Hippocampal formation (tissue), 2 donors: ENCODE measurements around the gene NFIL3.

ENCODE experiments used
- DNase-seq, 2 donors: peaks; one replicate each; lab custom pipeline; 2025; lab: John Stamatoyannopoulos, UW

The NFIL3 gene

DNA sequence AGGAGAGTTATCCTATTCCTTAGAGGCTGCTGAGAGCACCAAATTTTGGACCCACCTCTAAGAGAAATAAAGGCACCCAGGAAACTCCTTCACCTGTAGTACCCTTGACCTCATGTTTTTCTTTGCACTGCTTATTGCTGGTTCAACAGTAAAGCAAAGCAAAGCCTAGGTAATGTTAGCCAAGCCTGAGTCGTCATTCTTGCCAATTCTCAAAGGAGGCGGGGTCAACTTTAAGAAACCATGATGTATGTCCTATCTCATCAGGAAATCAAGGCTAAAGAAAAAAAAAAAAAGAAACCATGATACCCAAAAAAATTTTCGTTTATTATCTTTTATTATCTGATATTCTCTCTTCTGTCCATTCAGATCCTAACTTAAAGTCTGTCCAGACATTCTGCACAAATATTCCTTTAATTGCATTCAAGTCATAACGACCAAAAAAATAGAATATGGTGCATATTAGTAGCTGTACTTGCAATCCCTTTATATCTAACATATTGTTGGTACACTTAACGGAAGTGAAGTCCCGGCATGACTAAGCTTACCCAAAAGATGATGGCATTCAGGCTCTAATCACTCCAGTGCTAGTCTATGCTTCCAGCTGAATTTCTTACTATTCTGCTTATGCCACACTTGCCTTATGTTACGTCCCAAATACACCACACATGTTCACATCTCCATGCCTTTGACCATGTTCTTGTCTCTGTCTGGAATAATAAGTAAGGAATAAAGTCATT, 63.7 kb downstream of the NFIL3 start:
- DNase-seq, result no peak

DNA sequence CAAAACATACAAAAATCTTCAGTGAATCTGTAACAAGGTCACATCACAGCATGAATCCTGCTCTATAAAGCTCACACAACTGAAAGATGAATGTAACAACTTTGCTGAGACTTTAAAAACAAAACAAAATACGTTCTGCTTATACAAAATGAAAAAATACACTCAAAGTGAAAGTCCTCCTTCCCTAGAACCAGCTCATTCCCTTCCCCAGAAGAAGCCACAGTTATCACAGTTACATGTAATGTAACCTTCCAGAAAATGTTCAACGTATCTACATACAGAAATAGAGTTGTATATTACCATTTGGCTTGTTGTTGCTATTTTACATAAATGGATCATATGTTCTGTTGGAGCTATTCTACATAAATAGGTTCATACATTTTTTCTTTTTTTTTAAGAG, 64.5 kb downstream of the NFIL3 start:
- no peak for DNase-seq
